ENCODE results near the gene RTN4R. TPM values are rescaled to one million over a fixed set of nuclear protein-coding genes. Genes with fewer than 3 reads are reported as not detected.

Gene RTN4R
- total and polyA plus RNA-seq, 12 donors: 0.35 to 18.8 (median 1.1) TPM

GRCh38 chr22:20244250-20244648, 23.9 kb downstream of the RTN4R start:
- Histone ChIP-seq H3K36me3 (replicated peaks in 1 of 2) (no peaks in the 10 kb centered on the region), H3K27ac (no peak overlapping the region), H3K4me1 (replicated peaks in 1 of 2) (peaks cover 0 to 3% of the 10 kb centered on the region in 2 donors), H3K27me3 (no peaks in the 10 kb centered on the region), H3K4me3 (no peak overlapping the region), H3K9me3 (replicated peaks in 1 of 3) (no peaks in the 10 kb centered on the region)
- TF ChIP-seq POLR2A (IDR thresholded peaks at IDR 0.05) (no peak), CTCF (IDR thresholded peaks at IDR 0.05) (no peak)
- intact Hi-C loops (cut with DNase I): no loop called here
- 79 to 88% (median 86%) methylated on average over 8 to 10 of the region's 10 CpGs for WGBS, 4 donors
- no peak for DNase-seq

GRCh38 chr22:20243537-20244249, 24.4 kb downstream of the RTN4R start:
- H3K9me3 ChIP-seq (replicated peaks in 1 of 3): no peaks in the 10 kb centered on the region
- DNase-seq: peak; percentile 60 to 86 (median 80)
- H3K36me3 ChIP-seq (replicated peaks in 1 of 2): no peaks in the 10 kb centered on the region
- intact Hi-C loops (cut with DNase I): no loop called here
- no peak for TF ChIP-seq CTCF (IDR thresholded peaks at IDR 0.05)
- peak in 1 of 2 donors; percentile 39 for TF ChIP-seq POLR2A (IDR thresholded peaks at IDR 0.05)
- H3K4me3 ChIP-seq: no peak overlapping the region
- WGBS, 4 donors: 30 to 58% (median 43%) methylated on average over 9 to 16 of the region's 16 CpGs
- peak overlapping the region in 1 of 5 donors; percentile 29 for H3K27ac ChIP-seq
- H3K4me1 ChIP-seq (replicated peaks in 1 of 2): no peaks in the 10 kb centered on the region
- no peaks in the 10 kb centered on the region for H3K27me3 ChIP-seq

- peak overlapping the region in 1 of 5 donors; percentile 29 for H3K27ac ChIP-seq
- no peak for TF ChIP-seq POLR2A (IDR thresholded peaks at IDR 0.05)
- no peak for TF ChIP-seq CTCF (IDR thresholded peaks at IDR 0.05)
- intact Hi-C loops (cut with DNase I): no loop called here
- no peaks in the 10 kb centered on the region for H3K27me3 ChIP-seq
- H3K4me1 ChIP-seq (replicated peaks in 1 of 2): no peaks in the 10 kb centered on the region
- no peaks in the 10 kb centered on the region for H3K9me3 ChIP-seq (replicated peaks in 1 of 3)
- H3K36me3 ChIP-seq (replicated peaks in 1 of 2): no peaks in the 10 kb centered on the region
- no peak for DNase-seq
- H3K4me3 ChIP-seq: no peak overlapping the region
- 67 to 90% (median 77%) methylated on average over 2 to 6 of the region's 6 CpGs; no CpG with 5 or more reads in 1 of the 4 donors for WGBS, 4 donors
These were observed 25.0 kb downstream of the RTN4R start for GRCh38 chr22:20243176-20243536.

GRCh38 chr22:20242393-20243175, 25.5 kb downstream of the RTN4R start:
- intact Hi-C loops (cut with DNase I): no loop called here
- no peaks in the 10 kb centered on the region for H3K4me1 ChIP-seq (replicated peaks in 1 of 2)
- H3K36me3 ChIP-seq (replicated peaks in 1 of 2): no peaks in the 10 kb centered on the region
- H3K9me3 ChIP-seq (replicated peaks in 1 of 3): no peaks in the 10 kb centered on the region
- 94 to 96% (median 95%) methylated on average over 27 to 42 of the region's 42 CpGs for WGBS, 4 donors
- no peak for TF ChIP-seq CTCF (IDR thresholded peaks at IDR 0.05)
- no peak for TF ChIP-seq POLR2A (IDR thresholded peaks at IDR 0.05)
- H3K27me3 ChIP-seq: no peaks in the 10 kb centered on the region
- DNase-seq: no peak
- no peak overlapping the region for H3K4me3 ChIP-seq
- no peak overlapping the region for H3K27ac ChIP-seq

Measured in adrenal gland (tissue), 12 donors.